DND-41 (cell line): ENCODE data around the gene SNCAIP.

ENCODE experiments used
- EZH2 ChIP-seq: IDR thresholded peaks from 3 replicates; pipeline ENCODE4 v1.6.1; 2012; ENCODE audit warnings: borderline replicate concordance, low read depth, mild to moderate bottlenecking, moderate library complexity, low read length, inconsistent platforms; ENCODE audit not compliant: severe bottlenecking
- TF ChIP-seq, protein P1 (sequence below): IDR thresholded peaks from 2 replicates; pipeline ENCODE4 v1.5.1; 2012; ENCODE audit warnings: borderline replicate concordance, low read length, moderate library complexity, mild to moderate bottlenecking; ENCODE audit not compliant: poor library complexity, severe bottlenecking; ENCODE audit errors: extremely low read depth

DNA sequence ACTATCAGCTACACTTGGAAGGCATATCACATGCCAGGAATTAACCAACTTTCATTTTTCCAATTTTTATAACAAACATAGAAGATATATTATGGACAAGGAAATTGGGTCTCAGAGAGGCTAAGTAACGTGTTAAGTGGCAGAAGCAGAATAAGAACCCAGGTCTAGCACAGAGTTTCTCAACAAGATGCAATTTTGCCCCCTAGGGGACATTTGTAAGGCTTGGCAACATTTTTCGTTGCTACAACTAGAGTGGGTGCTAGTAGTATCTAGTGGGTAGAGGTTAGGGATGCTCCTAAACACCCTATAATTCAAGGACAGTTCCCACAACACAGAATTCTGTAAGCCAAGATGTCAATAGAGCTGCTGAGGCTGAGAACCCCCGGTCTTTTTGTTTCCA, 180.6 kb downstream of the SNCAIP start:
- TF ChIP-seq, protein P1, sequence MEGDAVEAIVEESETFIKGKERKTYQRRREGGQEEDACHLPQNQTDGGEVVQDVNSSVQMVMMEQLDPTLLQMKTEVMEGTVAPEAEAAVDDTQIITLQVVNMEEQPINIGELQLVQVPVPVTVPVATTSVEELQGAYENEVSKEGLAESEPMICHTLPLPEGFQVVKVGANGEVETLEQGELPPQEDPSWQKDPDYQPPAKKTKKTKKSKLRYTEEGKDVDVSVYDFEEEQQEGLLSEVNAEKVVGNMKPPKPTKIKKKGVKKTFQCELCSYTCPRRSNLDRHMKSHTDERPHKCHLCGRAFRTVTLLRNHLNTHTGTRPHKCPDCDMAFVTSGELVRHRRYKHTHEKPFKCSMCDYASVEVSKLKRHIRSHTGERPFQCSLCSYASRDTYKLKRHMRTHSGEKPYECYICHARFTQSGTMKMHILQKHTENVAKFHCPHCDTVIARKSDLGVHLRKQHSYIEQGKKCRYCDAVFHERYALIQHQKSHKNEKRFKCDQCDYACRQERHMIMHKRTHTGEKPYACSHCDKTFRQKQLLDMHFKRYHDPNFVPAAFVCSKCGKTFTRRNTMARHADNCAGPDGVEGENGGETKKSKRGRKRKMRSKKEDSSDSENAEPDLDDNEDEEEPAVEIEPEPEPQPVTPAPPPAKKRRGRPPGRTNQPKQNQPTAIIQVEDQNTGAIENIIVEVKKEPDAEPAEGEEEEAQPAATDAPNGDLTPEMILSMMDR: peak; percentile 25
- no peak for TF ChIP-seq EZH2
